ENCODE results near the gene MAGI2. TPM values are rescaled to one million over a fixed set of nuclear protein-coding genes. Genes with fewer than 3 reads are reported as not detected.

MAGI2 gene
- total and polyA plus RNA-seq, 4 donors: 0.37 to 4.1 (median 1.4) TPM

DNA sequence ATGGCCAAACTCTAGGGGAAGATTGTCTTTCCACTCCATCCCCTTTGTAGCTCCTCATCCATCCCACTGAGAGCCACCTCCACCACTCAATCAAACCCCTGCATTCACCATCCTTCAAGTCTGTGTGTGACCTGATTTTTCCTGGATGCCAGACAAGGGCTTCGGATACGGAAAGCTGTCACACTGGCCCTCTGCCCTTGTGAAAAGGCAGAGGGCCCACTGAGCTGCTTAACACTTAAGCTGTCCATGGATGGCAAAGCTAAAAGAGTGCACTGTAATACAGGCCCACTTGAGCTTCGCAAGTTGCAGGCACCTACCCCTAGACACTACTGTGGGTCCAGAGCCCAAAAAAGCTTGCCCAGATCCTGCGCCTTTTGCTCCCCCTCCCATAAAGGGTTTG, 237.2 kb downstream of the MAGI2 start:
- Histone ChIP-seq H3K9ac (ENCODE audit: low read depth in 1 of 2, low read length in 2 of 2) (no peak overlapping the region), H3K27me3 (ENCODE audit: control insufficient read depth in 4 of 4, insufficient read depth in 4 of 4, low read length in 3 of 4) (no peaks in the 10 kb centered on the region), H3K9me3 (ENCODE audit: control insufficient read depth in 4 of 4, low read length in 3 of 4) (no peaks in the 10 kb centered on the region), H3K4me1 (ENCODE audit: control insufficient read depth in 4 of 4, insufficient read depth in 4 of 4, low read length in 3 of 4) (peaks cover 2 to 12% (median 8%) of the 10 kb centered on the region in 4 donors), H3K4me3 (ENCODE audit: low read depth in 1 of 3, low read length in 3 of 3) (no peak overlapping the region), H3K36me3 (ENCODE audit: control insufficient read depth in 4 of 4, insufficient read depth in 3 of 4, low read depth in 1 of 4, low read length in 3 of 4) (no peaks in the 10 kb centered on the region), H3K27ac (ENCODE audit: low read depth in 1 of 2, low read length in 2 of 2) (no peak overlapping the region)
- WGBS: 82% methylated on average over 4 of the region's 4 CpGs
- TF ChIP-seq FOXA1 (IDR thresholded peaks at IDR 0.05): no peak
- no peak for TF ChIP-seq NR2F2 (IDR thresholded peaks at IDR 0.05)
- TF ChIP-seq RXRA (IDR thresholded peaks at IDR 0.05): no peak
- no peak for TF ChIP-seq HNF4G (IDR thresholded peaks at IDR 0.05)
- no peak for TF ChIP-seq SP1 (IDR thresholded peaks at IDR 0.05)
- TF ChIP-seq GABPA (IDR thresholded peaks at IDR 0.05 in 1 of 2, conservative IDR thresholded peaks at IDR 0.05 in 1 of 2): no peak
- TF ChIP-seq, protein P1, sequence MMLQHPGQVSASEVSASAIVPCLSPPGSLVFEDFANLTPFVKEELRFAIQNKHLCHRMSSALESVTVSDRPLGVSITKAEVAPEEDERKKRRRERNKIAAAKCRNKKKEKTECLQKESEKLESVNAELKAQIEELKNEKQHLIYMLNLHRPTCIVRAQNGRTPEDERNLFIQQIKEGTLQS (IDR thresholded peaks at IDR 0.05): no peak
- no peak for TF ChIP-seq JUND (IDR thresholded peaks at IDR 0.05)
- TF ChIP-seq EGR1 (IDR thresholded peaks at IDR 0.05; ENCODE audit: low read depth in 2 of 2): no peak
- TF ChIP-seq HNF4A (conservative IDR thresholded peaks at IDR 0.05): no peak
- no peak for DNase-seq (ENCODE audit: low spot score)

DNA sequence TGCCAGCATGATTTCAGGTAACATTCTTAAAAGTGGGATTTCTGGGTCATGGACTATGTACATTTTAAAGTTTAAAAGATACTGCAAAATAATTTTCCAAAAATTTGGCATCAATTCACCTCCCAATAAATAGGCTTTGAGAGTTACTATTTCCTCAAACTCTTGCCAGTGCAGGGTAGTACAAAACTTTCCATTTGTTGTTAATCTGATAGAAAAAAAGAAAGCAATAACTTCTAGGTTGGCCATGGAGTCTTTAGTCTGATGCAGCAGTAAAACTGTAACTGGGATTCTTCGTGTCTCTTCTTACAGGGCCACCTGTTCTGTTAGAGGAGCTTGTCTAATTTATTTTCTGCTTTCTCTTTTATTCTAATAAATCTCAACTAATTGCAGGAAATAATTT, 241.1 kb downstream of the MAGI2 start:
- Histone ChIP-seq H3K4me1 (ENCODE audit: control insufficient read depth in 4 of 4, insufficient read depth in 4 of 4, low read length in 3 of 4) (peaks cover 2 to 9% (median 7%) of the 10 kb centered on the region in 4 donors), H3K4me3 (ENCODE audit: low read depth in 1 of 3, low read length in 3 of 3) (no peak overlapping the region), H3K9me3 (ENCODE audit: control insufficient read depth in 4 of 4, low read length in 3 of 4) (no peaks in the 10 kb centered on the region), H3K9ac (ENCODE audit: low read depth in 1 of 2, low read length in 2 of 2) (no peak overlapping the region), H3K27me3 (ENCODE audit: control insufficient read depth in 4 of 4, insufficient read depth in 4 of 4, low read length in 3 of 4) (no peaks in the 10 kb centered on the region), H3K27ac (ENCODE audit: low read depth in 1 of 2, low read length in 2 of 2) (peak overlapping the region; percentile 3 to 20), H3K36me3 (ENCODE audit: control insufficient read depth in 4 of 4, insufficient read depth in 3 of 4, low read depth in 1 of 4, low read length in 3 of 4) (no peaks in the 10 kb centered on the region)
- DNase-seq (ENCODE audit: low spot score): no peak
- WGBS: 54% methylated on average over 1 of the region's 1 CpG
- no peak for TF ChIP-seq TAF1 (conservative IDR thresholded peaks at IDR 0.05)
- TF ChIP-seq GABPA (IDR thresholded peaks at IDR 0.05 in 1 of 2, conservative IDR thresholded peaks at IDR 0.05 in 1 of 2): no peak
- TF ChIP-seq RAD21 (IDR thresholded peaks at IDR 0.05): no peak
- TF ChIP-seq HNF4A (conservative IDR thresholded peaks at IDR 0.05): no peak
- TF ChIP-seq SP1 (IDR thresholded peaks at IDR 0.05): no peak
- no peak for TF ChIP-seq FOXA2 (IDR thresholded peaks at IDR 0.05)
- no peak for TF ChIP-seq RXRA (IDR thresholded peaks at IDR 0.05)
- TF ChIP-seq, protein P2, sequence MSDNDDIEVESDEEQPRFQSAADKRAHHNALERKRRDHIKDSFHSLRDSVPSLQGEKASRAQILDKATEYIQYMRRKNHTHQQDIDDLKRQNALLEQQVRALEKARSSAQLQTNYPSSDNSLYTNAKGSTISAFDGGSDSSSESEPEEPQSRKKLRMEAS (IDR thresholded peaks at IDR 0.05): no peak
- no peak for TF ChIP-seq EGR1 (IDR thresholded peaks at IDR 0.05; ENCODE audit: low read depth in 2 of 2)
- TF ChIP-seq YY1 (IDR thresholded peaks at IDR 0.05): no peak
- TF ChIP-seq, protein P3, sequence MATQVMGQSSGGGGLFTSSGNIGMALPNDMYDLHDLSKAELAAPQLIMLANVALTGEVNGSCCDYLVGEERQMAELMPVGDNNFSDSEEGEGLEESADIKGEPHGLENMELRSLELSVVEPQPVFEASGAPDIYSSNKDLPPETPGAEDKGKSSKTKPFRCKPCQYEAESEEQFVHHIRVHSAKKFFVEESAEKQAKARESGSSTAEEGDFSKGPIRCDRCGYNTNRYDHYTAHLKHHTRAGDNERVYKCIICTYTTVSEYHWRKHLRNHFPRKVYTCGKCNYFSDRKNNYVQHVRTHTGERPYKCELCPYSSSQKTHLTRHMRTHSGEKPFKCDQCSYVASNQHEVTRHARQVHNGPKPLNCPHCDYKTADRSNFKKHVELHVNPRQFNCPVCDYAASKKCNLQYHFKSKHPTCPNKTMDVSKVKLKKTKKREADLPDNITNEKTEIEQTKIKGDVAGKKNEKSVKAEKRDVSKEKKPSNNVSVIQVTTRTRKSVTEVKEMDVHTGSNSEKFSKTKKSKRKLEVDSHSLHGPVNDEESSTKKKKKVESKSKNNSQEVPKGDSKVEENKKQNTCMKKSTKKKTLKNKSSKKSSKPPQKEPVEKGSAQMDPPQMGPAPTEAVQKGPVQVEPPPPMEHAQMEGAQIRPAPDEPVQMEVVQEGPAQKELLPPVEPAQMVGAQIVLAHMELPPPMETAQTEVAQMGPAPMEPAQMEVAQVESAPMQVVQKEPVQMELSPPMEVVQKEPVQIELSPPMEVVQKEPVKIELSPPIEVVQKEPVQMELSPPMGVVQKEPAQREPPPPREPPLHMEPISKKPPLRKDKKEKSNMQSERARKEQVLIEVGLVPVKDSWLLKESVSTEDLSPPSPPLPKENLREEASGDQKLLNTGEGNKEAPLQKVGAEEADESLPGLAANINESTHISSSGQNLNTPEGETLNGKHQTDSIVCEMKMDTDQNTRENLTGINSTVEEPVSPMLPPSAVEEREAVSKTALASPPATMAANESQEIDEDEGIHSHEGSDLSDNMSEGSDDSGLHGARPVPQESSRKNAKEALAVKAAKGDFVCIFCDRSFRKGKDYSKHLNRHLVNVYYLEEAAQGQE (IDR thresholded peaks at IDR 0.05): no peak
- no peak for TF ChIP-seq FOXA1 (IDR thresholded peaks at IDR 0.05)
- TF ChIP-seq HNF4G (IDR thresholded peaks at IDR 0.05): no peak
- TF ChIP-seq, protein P4, sequence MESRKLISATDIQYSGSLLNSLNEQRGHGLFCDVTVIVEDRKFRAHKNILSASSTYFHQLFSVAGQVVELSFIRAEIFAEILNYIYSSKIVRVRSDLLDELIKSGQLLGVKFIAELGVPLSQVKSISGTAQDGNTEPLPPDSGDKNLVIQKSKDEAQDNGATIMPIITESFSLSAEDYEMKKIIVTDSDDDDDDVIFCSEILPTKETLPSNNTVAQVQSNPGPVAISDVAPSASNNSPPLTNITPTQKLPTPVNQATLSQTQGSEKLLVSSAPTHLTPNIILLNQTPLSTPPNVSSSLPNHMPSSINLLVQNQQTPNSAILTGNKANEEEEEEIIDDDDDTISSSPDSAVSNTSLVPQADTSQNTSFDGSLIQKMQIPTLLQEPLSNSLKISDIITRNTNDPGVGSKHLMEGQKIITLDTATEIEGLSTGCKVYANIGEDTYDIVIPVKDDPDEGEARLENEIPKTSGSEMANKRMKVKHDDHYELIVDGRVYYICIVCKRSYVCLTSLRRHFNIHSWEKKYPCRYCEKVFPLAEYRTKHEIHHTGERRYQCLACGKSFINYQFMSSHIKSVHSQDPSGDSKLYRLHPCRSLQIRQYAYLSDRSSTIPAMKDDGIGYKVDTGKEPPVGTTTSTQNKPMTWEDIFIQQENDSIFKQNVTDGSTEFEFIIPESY (IDR thresholded peaks at IDR 0.05): no peak

Data from liver (tissue), 9 donors.